Ascending aorta (tissue), 1 donor: ENCODE measurements around the gene TPH1. TPM values are rescaled to one million over a fixed set of nuclear protein-coding genes. Genes with fewer than 3 reads are reported as not detected.

Experiments
- total RNA-seq: library from RNA; depleted of rRNA; stranded (reverse); fragments of >200 nt; gene quantifications from one replicate; pipeline ENCODE4 v1.1.0, GENCODE V29; 2016

TPH1 gene
- total RNA-seq, 1 donor from 2014 or later: 1.8 TPM

Other genes starting within 250 kb of the TPH1 start
- 13.6 TPM for gene SERGEF, start 33.2 kb downstream of the TPH1 start, total RNA-seq
- 29.1 TPM for gene SAAL1, start 59.8 kb upstream of the TPH1 start, total RNA-seq
- gene MRGPRX3, start 86.3 kb upstream of the TPH1 start, total RNA-seq: not detected
- gene MRGPRX4, start 126.6 kb upstream of the TPH1 start, total RNA-seq: not detected
- not detected for gene SAA4, start 190.5 kb upstream of the TPH1 start, total RNA-seq
- 77.4 TPM for gene SAA2, start 202.4 kb upstream of the TPH1 start, total RNA-seq
- gene SAA1, start 220.0 kb upstream of the TPH1 start, total RNA-seq: 70.4 TPM